HG03457 (cell line): ENCODE data around the gene RASL10B.

Experiments used
- ATAC-seq: cut with Tn5 transposase; IDR thresholded peaks from one replicate; pipeline ENCODE4 v1.9.1; 2021; ENCODE audit warnings: moderate number of reproducible peaks; ENCODE audit not compliant: unreplicated experiment

Gene RASL10B

GRCh38 chr17:35763767-35764122 is 32.3 kb downstream of the RASL10B start:
- no peak for ATAC-seq

DNA sequence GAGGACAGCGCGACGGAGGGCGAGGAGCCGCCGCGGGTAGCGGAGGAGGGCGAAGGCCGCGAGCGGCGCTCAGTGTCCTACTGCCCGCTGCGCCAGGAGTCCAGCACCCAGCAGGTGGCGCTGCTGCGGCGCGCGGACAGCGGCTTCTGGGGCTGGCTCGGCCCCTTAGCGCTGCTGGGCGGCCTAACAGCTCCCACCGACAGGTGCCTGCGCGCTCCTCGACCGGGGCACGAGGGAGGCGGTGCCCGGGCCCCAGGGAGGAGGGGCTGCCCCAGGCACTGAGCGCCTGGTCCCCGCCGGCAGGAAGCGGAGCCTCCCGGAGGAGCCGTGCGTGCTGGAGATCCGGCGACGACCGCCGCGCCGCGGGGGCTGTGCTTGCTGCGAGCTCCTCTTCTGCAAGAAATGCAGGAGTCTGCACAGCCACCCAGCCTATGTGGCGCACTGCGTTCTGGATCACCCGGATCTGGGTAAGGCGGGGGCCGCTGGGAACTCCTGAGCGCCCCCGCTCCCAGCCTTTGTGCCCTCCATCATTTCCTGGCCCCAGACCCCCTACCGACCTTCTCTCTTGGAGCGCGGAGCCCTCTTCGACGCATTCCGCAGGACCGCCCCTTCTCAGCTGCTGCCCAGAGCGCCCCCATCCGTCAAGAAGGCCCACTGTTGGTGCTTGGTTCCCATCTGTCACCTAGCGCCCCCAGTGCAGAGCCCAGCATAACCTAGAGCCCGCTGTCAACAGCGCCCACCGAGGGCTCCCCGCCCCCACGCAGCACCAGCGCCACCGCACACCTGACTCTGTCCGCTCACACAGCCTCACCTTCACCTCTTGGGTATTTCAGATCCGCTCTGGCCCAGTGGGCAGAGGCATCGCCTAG is 32.9 kb downstream of the RASL10B start:
- no peak for ATAC-seq

GRCh38 chr17:35765086-35765710 is 33.8 kb downstream of the RASL10B start:
- ATAC-seq = no peak

DNA sequence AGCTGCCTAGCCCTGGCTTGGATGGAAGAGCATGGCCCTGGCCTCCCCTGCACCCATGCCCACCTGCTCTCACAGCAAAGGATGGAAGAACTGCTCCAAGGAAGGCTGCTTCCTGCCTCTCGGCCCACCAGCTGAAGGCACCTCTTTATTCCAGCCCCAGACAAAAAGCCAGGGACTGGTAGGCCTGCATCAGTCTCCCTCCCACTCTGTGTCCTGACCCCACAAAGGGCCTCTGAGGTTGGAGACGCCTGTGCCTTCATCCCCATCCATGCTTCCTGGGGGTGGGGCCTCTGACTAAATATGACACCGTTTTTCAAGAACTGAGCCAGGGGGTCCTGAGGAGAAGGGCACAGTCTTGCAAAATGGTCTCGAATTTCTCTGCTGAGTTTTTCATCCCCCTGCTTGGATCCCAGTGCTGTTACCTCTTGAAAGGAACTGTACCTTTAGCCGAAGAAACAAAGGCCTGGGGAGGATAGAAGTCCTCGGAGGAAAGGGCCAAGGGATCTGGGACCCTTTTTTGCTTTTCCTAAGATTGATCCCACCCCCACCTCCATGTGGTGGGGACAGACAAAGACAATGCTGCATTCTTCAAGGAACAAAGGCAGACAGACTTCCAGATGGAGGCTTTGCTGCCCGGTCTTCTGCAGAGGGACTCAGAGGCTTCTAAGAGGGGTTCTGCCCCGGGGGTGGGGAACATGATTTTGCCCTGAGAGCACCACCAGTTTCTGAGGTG is 34.5 kb downstream of the RASL10B start:
- no peak for ATAC-seq

- ATAC-seq = no peak
Observed at GRCh38 chr17:35766489-35766877, 35.0 kb downstream of the RASL10B start.

DNA sequence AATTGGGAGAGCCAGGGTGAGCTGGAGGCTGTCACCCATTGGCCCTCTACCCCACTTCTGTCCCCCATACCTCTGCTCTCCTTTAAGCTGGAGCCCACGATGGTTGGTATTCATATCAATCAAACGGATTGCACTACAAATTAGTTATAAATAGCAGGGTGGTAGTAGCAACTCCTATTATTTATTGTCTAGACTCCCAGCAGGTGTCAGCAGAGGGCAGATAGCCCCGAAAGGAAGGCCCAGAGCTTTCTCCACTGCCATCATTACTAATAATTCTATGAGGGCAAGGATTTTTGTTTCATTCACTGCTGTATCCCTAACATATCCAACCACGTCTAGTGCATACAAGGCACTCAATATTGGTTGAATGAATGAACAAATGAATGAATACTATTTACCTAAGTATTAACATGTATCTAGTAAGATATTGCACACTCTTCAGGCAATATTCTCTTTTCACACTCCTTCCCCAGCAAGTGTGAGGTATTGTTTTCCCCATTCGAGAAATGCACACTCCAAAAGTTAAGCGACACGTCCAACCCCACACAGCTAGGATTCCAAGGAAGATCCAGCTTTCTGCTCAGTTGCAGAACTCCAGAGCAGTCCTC is 35.6 kb downstream of the RASL10B start:
- ATAC-seq = no peak

- no peak for ATAC-seq
Observed at GRCh38 chr17:35768797-35769196, 37.4 kb downstream of the RASL10B start.

DNA sequence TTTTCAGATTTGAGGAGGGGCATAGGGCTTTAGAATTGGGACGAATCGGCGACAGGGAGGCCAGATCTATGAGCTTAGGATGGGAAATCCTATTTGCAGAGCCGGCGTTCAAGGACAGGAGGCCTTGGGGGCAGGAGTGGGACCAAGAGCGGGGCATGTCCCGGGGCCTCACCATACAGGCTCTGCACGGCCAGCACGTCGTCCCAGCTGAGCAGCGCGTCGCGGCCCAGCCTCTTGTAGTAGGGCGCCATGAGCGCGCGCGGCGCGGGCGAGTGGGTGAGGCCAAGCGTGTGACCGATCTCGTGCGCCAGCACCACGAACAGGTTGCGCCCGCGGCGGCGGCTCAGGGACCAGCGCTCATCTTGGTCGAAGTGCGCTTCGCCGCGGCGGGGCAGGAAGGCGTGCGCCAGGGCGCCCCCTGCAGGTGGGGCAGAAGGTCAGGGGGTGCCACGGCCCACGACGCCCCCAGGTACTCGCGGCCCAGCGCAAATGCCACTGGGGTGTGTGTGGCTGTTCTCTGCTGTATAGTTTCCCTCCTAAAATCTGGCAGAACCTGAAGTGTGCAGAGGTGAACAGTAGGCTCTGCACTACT is 38.6 kb downstream of the RASL10B start:
- no peak for ATAC-seq

DNA sequence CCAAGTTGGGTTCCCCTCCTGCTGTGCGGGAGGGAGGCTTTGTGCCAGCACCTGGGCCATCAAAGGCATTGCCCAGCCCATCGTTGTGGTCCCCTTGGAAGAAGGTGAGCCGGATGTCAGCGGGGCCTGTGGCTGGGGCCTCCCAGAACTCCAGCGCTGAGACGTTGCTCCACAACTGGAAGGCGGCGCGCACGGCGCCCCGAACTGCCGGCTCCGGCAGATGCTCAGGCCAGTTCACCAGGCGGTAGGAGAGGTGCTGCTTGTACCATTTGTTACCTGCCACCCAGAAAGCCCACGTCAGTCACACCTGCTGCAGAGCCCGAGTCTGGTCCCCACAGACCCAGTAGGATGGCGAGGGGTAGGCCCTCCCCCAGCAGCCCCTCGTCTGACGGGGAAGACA is 41.7 kb downstream of the RASL10B start:
- no peak for ATAC-seq

GRCh38 chr17:35773679-35774425 is 42.4 kb downstream of the RASL10B start:
- ATAC-seq = no peak

- ATAC-seq = no peak
Observed at GRCh38 chr17:35774499-35774898, 43.1 kb downstream of the RASL10B start.

GRCh38 chr17:35775039-35775438 is 43.6 kb downstream of the RASL10B start:
- ATAC-seq = no peak

GRCh38 chr17:35775583-35775982 is 44.1 kb downstream of the RASL10B start:
- no peak for ATAC-seq

- no peak for ATAC-seq
Observed at GRCh38 chr17:35778641-35779196, 47.3 kb downstream of the RASL10B start.

GRCh38 chr17:35780950-35781349 is 49.5 kb downstream of the RASL10B start:
- ATAC-seq = no peak

GRCh38 chr17:35784895-35785294 is 53.5 kb downstream of the RASL10B start:
- ATAC-seq = no peak

GRCh38 chr17:35786941-35787432 is 55.5 kb downstream of the RASL10B start:
- no peak for ATAC-seq

- no peak for ATAC-seq
Observed at GRCh38 chr17:35788477-35789368, 57.3 kb downstream of the RASL10B start.

DNA sequence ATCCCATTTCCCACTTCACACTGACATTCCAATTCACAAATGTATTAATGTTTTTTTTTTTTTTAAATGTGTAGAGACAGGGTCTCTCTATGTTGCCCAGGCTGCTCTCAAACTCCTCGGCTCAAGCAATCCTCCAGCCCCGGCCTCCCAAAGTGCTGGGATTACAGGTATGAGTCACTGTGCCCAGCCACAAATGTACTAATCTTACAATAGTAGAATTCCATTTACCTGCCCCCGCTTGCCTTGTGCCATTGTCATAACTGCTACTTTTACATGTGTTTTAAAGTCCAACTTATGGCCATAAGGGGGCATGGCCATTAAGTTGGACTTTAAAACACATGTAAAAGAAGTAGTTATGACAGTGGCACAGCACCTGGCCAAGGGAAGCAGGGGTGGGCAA is 59.4 kb downstream of the RASL10B start:
- ATAC-seq = no peak
